HG03103 (cell line): ENCODE data around the gene LANCL1.
A peak's percentile ranks its signal among the peaks of the same experiment; 100 is the strongest.

ENCODE experiments used
- ATAC-seq: cut with Tn5 transposase; IDR thresholded peaks from one replicate; pipeline ENCODE4 v1.9.1; 2021; ENCODE audit warnings: low read depth; ENCODE audit not compliant: unreplicated experiment

The LANCL1 gene, protein sequence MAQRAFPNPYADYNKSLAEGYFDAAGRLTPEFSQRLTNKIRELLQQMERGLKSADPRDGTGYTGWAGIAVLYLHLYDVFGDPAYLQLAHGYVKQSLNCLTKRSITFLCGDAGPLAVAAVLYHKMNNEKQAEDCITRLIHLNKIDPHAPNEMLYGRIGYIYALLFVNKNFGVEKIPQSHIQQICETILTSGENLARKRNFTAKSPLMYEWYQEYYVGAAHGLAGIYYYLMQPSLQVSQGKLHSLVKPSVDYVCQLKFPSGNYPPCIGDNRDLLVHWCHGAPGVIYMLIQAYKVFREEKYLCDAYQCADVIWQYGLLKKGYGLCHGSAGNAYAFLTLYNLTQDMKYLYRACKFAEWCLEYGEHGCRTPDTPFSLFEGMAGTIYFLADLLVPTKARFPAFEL

DNA sequence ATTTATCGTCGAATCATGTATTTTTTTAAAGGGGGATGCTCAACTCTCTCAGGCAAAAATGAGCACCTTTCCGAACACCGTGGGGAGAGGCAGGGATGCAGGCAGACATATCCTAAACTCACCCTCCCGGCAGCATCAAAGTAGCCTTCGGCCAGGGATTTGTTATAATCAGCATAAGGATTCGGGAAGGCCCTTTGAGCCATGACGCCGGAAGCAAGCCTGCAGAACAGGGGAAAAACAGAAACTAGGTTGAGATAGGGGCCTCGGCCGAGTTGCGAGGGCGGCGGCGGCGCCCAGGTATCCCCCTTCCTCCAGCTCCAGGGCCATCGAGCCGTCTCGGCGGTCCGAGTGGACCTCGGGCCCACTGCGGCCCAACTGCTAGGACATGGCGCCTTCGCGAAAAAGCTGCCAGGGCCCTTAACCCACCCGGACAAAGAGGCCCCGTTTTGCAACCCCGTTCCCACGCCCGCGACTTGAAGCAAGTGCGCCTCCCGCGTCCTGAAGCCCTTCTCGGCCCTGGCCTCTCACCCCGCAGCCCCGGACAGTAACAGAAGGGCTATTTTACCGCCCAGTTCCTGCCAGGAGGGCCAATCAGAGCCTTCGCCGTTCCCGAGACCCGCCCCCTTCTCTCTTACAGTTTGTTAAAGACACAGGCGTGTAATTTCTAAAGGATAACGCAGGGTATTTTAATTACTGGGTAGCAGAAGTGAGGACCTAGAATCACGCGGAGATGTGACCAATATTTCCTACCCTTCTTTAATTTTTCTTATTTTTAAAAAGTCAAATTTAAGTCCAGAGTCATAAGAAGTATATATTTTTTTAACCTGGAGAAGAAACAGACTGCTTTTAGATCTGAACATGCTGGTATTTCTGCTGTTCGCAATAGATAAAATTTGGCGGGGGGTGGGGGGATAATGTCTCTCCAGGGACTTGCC lies at the start of gene LANCL1:
LANCL1 (minus strand) TSS at position 566 of the 935 bp plus-strand sequence; CDS start at position 203, 363 bp downstream.
- ATAC-seq = peak; percentile 100

DNA sequence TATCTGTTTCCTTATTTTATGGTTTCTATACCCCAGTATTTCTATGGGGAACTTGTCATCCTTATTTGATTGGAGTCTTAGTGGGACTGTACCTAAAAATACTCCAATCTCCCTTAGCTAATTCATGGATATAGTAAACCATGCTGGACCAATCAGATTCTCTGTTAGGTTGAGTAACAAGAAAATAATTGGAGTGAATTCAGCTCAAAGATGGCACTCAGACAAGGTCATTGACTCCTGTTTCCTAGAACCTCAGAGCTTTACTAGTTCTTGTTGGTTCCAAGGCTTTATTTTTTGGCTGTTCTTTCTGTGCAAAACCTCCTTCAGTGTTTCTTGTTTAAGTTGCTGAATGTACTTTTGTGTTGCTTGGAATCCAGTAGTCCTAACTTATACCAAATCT lies 48.0 kb upstream of the LANCL1 start:
- ATAC-seq = no peak

DNA sequence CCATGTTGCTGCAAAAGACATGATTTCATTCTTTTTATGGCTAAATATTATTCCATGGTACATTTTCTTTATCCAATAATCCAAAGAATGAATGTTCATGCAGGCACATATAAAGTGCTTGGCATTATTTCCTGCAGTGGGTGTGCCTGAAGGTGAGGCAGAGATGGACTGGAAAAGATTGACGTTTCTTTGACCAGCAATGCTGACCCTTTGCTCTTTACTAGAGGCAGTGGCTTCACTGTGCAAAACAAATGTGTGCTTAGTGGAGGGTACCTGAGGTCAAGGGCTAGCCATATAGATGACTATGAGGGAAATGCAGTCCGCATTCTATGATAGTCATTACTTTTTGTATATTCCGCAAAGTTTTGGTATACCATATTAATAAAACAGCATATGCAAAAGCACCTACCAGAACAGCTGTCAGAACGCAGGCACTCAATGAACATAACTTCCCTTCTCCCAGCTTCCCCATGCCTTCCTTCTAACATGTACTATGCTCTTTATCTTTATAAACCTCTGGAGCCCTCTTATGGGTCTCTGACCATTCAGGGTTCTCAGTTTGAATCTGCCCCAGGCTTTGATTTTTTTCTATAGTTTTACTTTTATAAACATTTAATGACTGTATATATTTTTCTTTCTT lies 47.2 kb upstream of the LANCL1 start:
- ATAC-seq = no peak

DNA sequence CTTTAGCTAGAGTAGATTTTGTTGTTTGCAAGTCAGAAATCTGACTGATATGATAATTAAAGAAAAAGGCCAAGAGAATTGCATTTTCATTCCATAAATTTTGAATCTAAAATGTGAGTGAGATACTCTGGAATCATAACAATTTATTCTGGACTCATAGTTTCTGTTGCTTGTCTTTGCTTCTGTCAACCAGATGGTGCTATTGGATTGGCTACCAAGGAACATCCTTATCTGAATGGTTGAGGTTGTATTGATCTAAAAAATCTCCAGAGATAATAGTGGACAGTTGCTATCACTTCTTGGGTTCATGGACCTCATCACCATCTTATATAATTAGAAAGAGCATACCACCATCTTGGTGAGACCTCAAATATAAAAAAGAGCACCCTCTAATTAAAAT lies 45.8 kb upstream of the LANCL1 start:
- ATAC-seq = no peak

- ATAC-seq = no peak
Measured at GRCh38 chr2:210519594-210519993, 43.0 kb upstream of the LANCL1 start.

DNA sequence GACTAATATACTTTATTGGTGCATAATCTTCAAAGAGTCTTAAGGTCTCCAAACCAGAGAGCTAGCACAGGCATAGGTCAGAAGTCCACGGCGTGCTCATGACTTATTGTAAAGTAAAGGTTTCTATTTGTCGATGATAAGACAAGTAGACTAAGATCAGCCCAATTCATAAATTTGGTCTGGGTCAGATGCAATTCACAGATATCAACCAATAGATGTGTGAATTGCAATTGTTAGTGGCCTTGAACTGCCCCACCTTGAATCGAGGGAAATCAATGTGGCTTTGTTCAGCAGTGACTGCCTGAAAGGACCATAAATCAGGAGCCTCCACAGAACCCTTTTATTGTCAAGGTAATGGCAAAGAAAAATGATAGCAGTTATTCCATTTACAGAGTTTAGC lies 40.7 kb upstream of the LANCL1 start:
- no peak for ATAC-seq

GRCh38 chr2:210515911-210516310 lies 39.4 kb upstream of the LANCL1 start:
- no peak for ATAC-seq

DNA sequence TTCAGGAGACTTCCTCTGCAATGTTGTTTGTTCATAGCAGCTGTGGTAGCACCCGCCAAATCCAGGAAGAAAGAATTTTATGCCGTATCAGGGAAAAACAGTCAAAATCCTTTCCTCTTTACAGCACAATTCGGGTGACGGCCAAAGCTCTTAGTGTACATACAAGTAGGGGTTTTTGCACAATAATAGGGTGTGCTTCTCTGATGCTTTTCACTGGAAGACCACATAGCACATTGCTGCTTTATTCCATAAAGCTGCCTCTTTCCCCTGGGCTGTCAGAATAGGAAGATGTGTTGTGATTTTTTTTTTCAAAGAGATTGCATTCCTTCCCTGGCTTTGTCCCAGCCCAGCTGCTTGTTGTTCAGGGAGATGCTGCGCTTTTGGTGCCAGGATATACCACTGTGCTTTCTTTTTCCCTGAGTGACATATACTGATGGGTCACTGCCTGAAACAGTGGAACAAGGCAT lies 27.2 kb upstream of the LANCL1 start:
- no peak for ATAC-seq

GRCh38 chr2:210503001-210503623 lies 26.6 kb upstream of the LANCL1 start:
- ATAC-seq = peak; percentile 82

- peak; percentile 87 for ATAC-seq
Measured at GRCh38 chr2:210496512-210496911, 20.0 kb upstream of the LANCL1 start.

- no peak for ATAC-seq
Measured at GRCh38 chr2:210493528-210493927, 17.0 kb upstream of the LANCL1 start.

GRCh38 chr2:210481601-210482175 lies 5.1 kb upstream of the LANCL1 start:
- no peak for ATAC-seq

- ATAC-seq = no peak
Measured at GRCh38 chr2:210480764-210481163, 4.2 kb upstream of the LANCL1 start.

- ATAC-seq = no peak
Measured at GRCh38 chr2:210480079-210480478, 3.5 kb upstream of the LANCL1 start.

DNA sequence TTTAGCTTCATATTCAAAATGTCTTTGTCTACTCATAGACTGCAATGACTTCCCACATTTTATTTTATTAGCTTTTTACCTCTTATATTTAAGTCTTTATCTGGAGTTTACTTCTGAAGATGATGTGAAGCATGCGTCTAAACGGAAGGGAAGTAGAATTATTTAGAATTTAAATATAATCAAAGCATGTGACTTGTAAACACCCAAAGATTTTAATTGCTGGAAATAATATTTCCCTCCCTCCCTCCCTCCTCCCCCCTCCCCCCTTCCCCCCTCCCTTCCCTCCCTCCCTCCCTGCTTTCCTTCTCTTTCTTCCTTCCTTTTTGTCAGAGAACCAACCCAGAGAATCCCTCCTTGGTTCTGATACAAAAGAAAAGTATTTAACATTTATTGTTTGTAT lies 2.1 kb upstream of the LANCL1 start:
- ATAC-seq = no peak

DNA sequence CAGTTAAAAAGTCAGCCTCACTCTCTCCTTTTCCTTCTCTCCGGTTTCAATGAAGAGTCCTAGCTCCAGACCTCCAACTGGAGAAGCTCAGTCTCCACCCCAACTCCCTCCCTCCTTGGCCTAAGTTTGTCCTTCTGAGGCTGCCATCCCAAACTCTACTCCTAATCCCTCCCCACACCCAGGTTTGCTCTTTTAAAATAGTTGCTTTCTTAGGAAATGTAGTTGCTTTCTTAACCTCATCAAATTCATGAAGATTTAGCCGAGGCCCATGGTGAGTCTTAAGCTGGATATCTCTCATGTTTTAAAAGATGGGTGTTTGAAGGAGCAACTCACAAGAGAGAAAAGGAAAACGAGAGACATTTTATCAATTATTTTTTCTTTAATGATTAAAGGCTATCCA lies 937 bp upstream of the LANCL1 start:
- ATAC-seq = no peak

- ATAC-seq = no peak
Measured at GRCh38 chr2:210475706-210476105, 853 bp downstream of the LANCL1 start.

- no peak for ATAC-seq
Measured at GRCh38 chr2:210474776-210475175, 1.8 kb downstream of the LANCL1 start.

- ATAC-seq = peak; percentile 42
Measured at GRCh38 chr2:210461401-210461800, 15.2 kb downstream of the LANCL1 start.
